DOHH2 (cell line): ENCODE data around the gene TBC1D4.

Experiments
- H3F3A ChIP-seq: fragments of 200-600 bp; sonication (generic), shearing (Covaris generic); 2 replicates; pipeline ENCODE4 v1.6.0; 2016; ENCODE audit warnings: antibody characterized with exemption, mild to moderate bottlenecking; ENCODE audit not compliant: control insufficient read depth, insufficient read depth
- H3K27ac ChIP-seq: fragments of 200-600 bp; sonication (generic); 2 replicates; pipeline ENCODE4 v1.5.1; 2014; ENCODE audit warnings: low read depth, mild to moderate bottlenecking, low read length, moderate library complexity
- H3K27me3 ChIP-seq: fragments of 200-600 bp; sonication (generic); 2 replicates; pipeline ENCODE4 v1.6.1; 2014; ENCODE audit warnings: mild to moderate bottlenecking, low read length, mixed read lengths; ENCODE audit not compliant: control insufficient read depth
- H3K36me3 ChIP-seq: fragments of 200-600 bp; sonication (generic); 2 replicates; pipeline ENCODE4 v1.6.1; 2014; ENCODE audit warnings: mild to moderate bottlenecking, low read length, moderate library complexity, mixed read lengths; ENCODE audit not compliant: control insufficient read depth
- H3K4me1 ChIP-seq: fragments of 200-600 bp; sonication (generic); 2 replicates; pipeline ENCODE4 v1.6.1; 2014; ENCODE audit warnings: mild to moderate bottlenecking, low read length, mixed read lengths; ENCODE audit not compliant: control insufficient read depth
- H3K4me2 ChIP-seq: fragments of 200-600 bp; sonication (generic); 2 replicates; pipeline ENCODE4 v1.6.0; 2014; ENCODE audit warnings: mild to moderate bottlenecking, low read length, moderate library complexity
- H3K4me3 ChIP-seq: fragments of 200-600 bp; sonication (generic); 2 replicates; pipeline ENCODE4 v1.5.1; 2014; ENCODE audit warnings: mild to moderate bottlenecking, low read length, mixed read lengths
- H3K79me2 ChIP-seq: fragments of 200-600 bp; sonication (generic); 2 replicates; pipeline ENCODE4 v1.6.1; 2014; ENCODE audit warnings: mild to moderate bottlenecking, low read length, mixed read lengths; ENCODE audit not compliant: control insufficient read depth
- H3K9me2 ChIP-seq: fragments of 200-600 bp; sonication (generic); replicated peaks from 2 replicates; pipeline ENCODE4 v1.6.1; 2014; ENCODE audit warnings: mild to moderate bottlenecking, low read length, mixed read lengths; ENCODE audit not compliant: control insufficient read depth
- H3K9me3 ChIP-seq: fragments of 200-600 bp; sonication (generic); 2 replicates; pipeline ENCODE4 v1.6.1; 2014; ENCODE audit warnings: antibody characterized with exemption, low read length, mixed read lengths; ENCODE audit not compliant: control insufficient read depth, insufficient read depth
- H4K20me1 ChIP-seq: fragments of 200-600 bp; sonication (generic); 2 replicates; pipeline ENCODE4 v1.6.0; 2014; ENCODE audit warnings: low read depth, mild to moderate bottlenecking, antibody characterized with exemption, low read length, moderate library complexity; ENCODE audit not compliant: control insufficient read depth, insufficient read depth
- CTCF ChIP-seq: fragments of 200-600 bp; sonication (generic); IDR thresholded peaks from one replicate; pipeline ENCODE4 v1.5.1; 2014; ENCODE audit warnings: antibody characterized with exemption, mild to moderate bottlenecking, low read depth, low read length; ENCODE audit not compliant: poor library complexity, severe bottlenecking
- EZH2phosphoT487 ChIP-seq: fragments of 200-600 bp; sonication (generic); IDR thresholded peaks from 2 replicates; pipeline ENCODE4 v1.6.1; 2017; ENCODE audit warnings: borderline replicate concordance, mild to moderate bottlenecking, antibody characterized with exemption, low read length, moderate library complexity, mixed read lengths

TBC1D4 gene

GRCh38 chr13:75452564-75452963 is 29.4 kb downstream of the TBC1D4 start:
- H3K4me2 ChIP-seq, result no peak overlapping the region
- peaks cover 41% of the 10 kb centered on the region for H3K36me3 ChIP-seq
- H3K9me3 ChIP-seq, result no peaks in the 10 kb centered on the region
- H4K20me1 ChIP-seq, result peaks cover 11% of the 10 kb centered on the region
- peaks cover 90% of the 10 kb centered on the region for H3K79me2 ChIP-seq
- no peaks in the 10 kb centered on the region for H3K9me2 ChIP-seq
- H3K27me3 ChIP-seq, result no peaks in the 10 kb centered on the region
- H3F3A ChIP-seq, result peaks cover 7% of the 10 kb centered on the region; the same call in 1 of the 2 replicates
- no peak overlapping the region for H3K27ac ChIP-seq
- no peak overlapping the region for H3K4me3 ChIP-seq
- no peak for TF ChIP-seq CTCF
- no peak for TF ChIP-seq EZH2phosphoT487
- H3K4me1 ChIP-seq, result peaks cover 30% of the 10 kb centered on the region

GRCh38 chr13:75447493-75447892 is 34.5 kb downstream of the TBC1D4 start:
- peaks cover 19% of the 10 kb centered on the region; the same call in 1 of the 2 replicates for H3K4me1 ChIP-seq
- peaks cover 57% of the 10 kb centered on the region for H3K36me3 ChIP-seq
- peaks cover 96% of the 10 kb centered on the region for H3K79me2 ChIP-seq
- H3K27me3 ChIP-seq, result no peaks in the 10 kb centered on the region
- H3F3A ChIP-seq, result peaks cover 5% of the 10 kb centered on the region; the same call in 1 of the 2 replicates
- no peak overlapping the region for H3K4me3 ChIP-seq
- peaks cover 15% of the 10 kb centered on the region for H4K20me1 ChIP-seq
- H3K9me2 ChIP-seq, result no peaks in the 10 kb centered on the region
- TF ChIP-seq CTCF (no peak), EZH2phosphoT487 (no peak)
- H3K9me3 ChIP-seq, result no peaks in the 10 kb centered on the region
- no peak overlapping the region for H3K4me2 ChIP-seq
- no peak overlapping the region for H3K27ac ChIP-seq

GRCh38 chr13:75446874-75447273 is 35.1 kb downstream of the TBC1D4 start:
- no peaks in the 10 kb centered on the region; the same call in 1 of the 2 replicates for H3F3A ChIP-seq

More at GRCh38 chr13:75446874-75447273, 35.1 kb downstream of the TBC1D4 start:
- H3K79me2 ChIP-seq, result peaks cover 96% of the 10 kb centered on the region
- no peaks in the 10 kb centered on the region for H3K27me3 ChIP-seq
- H3K9me3 ChIP-seq, result no peaks in the 10 kb centered on the region
- peaks cover 15% of the 10 kb centered on the region; the same call in 1 of the 2 replicates for H4K20me1 ChIP-seq
- H3K36me3 ChIP-seq, result peaks cover 53% of the 10 kb centered on the region
- peaks cover 19% of the 10 kb centered on the region; the same call in 1 of the 2 replicates for H3K4me1 ChIP-seq
- H3K4me3 ChIP-seq, result no peak overlapping the region
- no peak overlapping the region for H3K27ac ChIP-seq
- TF ChIP-seq EZH2phosphoT487, result no peak
- TF ChIP-seq CTCF, result no peak
- H3K9me2 ChIP-seq, result no peaks in the 10 kb centered on the region
- H3K4me2 ChIP-seq, result no peak overlapping the region
